Activated T-cell treated with anti-CD3 and anti-CD28 coated beads for 1 hour (primary cell): ENCODE data around the gene CHL1.

Experiments
- DNase-seq: peaks from one replicate; pipeline ENCODE4 v3.0.0-alpha.2; 2020; ENCODE audit warnings: low read depth

The CHL1 gene

GRCh38 chr3:284322-284721 is 87.8 kb downstream of the CHL1 start:
- no peak for DNase-seq

- DNase-seq = no peak
These were observed 91.9 kb downstream of the CHL1 start for GRCh38 chr3:288417-288816.

- no peak for DNase-seq
These were observed 94.5 kb downstream of the CHL1 start for GRCh38 chr3:291028-291427.

- DNase-seq = no peak
These were observed 95.3 kb downstream of the CHL1 start for GRCh38 chr3:291646-292436.

- DNase-seq = no peak
These were observed 97.5 kb downstream of the CHL1 start for GRCh38 chr3:294096-294495.

- DNase-seq = no peak
These were observed 98.0 kb downstream of the CHL1 start for GRCh38 chr3:294581-294980.

- DNase-seq = no peak
These were observed 98.6 kb downstream of the CHL1 start for GRCh38 chr3:295166-295565.

GRCh38 chr3:297585-297984 is 101.0 kb downstream of the CHL1 start:
- DNase-seq = no peak

- DNase-seq = no peak
These were observed 103.2 kb downstream of the CHL1 start for GRCh38 chr3:299590-300301.

GRCh38 chr3:307182-307581 is 110.6 kb downstream of the CHL1 start:
- DNase-seq = no peak

- DNase-seq = no peak
These were observed 112.2 kb downstream of the CHL1 start for GRCh38 chr3:308597-309321.

GRCh38 chr3:312160-312733 is 115.7 kb downstream of the CHL1 start:
- no peak for DNase-seq

- DNase-seq = no peak
These were observed 116.3 kb downstream of the CHL1 start for GRCh38 chr3:312911-313310.

- no peak for DNase-seq
These were observed 120.4 kb downstream of the CHL1 start for GRCh38 chr3:317012-317411.

GRCh38 chr3:318903-319302 is 122.3 kb downstream of the CHL1 start:
- DNase-seq = no peak

GRCh38 chr3:324423-324822 is 127.9 kb downstream of the CHL1 start:
- DNase-seq = no peak

- DNase-seq = no peak
These were observed 128.9 kb downstream of the CHL1 start for GRCh38 chr3:325495-325894.

GRCh38 chr3:330494-331115 is 134.0 kb downstream of the CHL1 start:
- DNase-seq = no peak

- no peak for DNase-seq
These were observed 135.3 kb downstream of the CHL1 start for GRCh38 chr3:331881-332280.

GRCh38 chr3:332701-333100 is 136.1 kb downstream of the CHL1 start:
- no peak for DNase-seq

GRCh38 chr3:335240-335639 is 138.7 kb downstream of the CHL1 start:
- no peak for DNase-seq

GRCh38 chr3:339351-339750 is 142.8 kb downstream of the CHL1 start:
- DNase-seq = no peak
